A549 (cell line): ENCODE measurements around the gene KRT77. TPM values are rescaled to one million over a fixed set of nuclear protein-coding genes. Genes with fewer than 3 reads are reported as not detected.

Experiments
- ATAC-seq, 2 experiments: fragments of 200-7000 bp in 1 of 2; fragments of >200 bp in 1 of 2; cut with Nextera tagmentation in 1 of 2; cut with Tn5 transposase in 1 of 2; 3 replicates each; pipeline versions ENCODE4 v1.8.0 to v1.9.1; 2018 to 2020; ENCODE audit warnings: mild to moderate bottlenecking in 1 of 2, moderate library complexity in 1 of 2
- CTCF ChIA-PET: fragments of 300-600 bp; sonication (Branson Sonifier 250); formaldehyde crosslinking; extraction: SDS; loops from one replicate; lab custom pipeline; 2021; ENCODE audit warnings: antibody characterized with exemption, inconsistent platforms; lab: Yijun Ruan, JAX
- POLR2A ChIA-PET: fragments of 350-600 bp; formaldehyde crosslinking; extraction: SDS; loops from one replicate; lab custom pipeline; 2021; ENCODE audit warnings: antibody characterized with exemption, inconsistent platforms; lab: Yijun Ruan, JAX
- DNase-seq, 2 experiments: peaks; one replicate each; pipeline versions ENCODE4 v3.0.0 to v3.0.0-alpha.2; 2011 to 2016; ENCODE audit warnings: low read depth in 1 of 2, low spot score in 1 of 2
- FAIRE-seq: peaks from 2 replicates; lab custom pipeline; 2011; peaks lifted over from hg19 to GRCh38; lab: Jason Lieb, UNC
- H3K27ac ChIP-seq, 2 experiments: fragments of >200 bp; sonication (Bioruptor Twin); formaldehyde crosslinking; 3 replicates each; pipeline ENCODE4 v1.5.1; 2016 to 2017
- H3K4me1 ChIP-seq: fragments of >200 bp; sonication (Bioruptor Twin); formaldehyde crosslinking; 3 replicates; pipeline ENCODE4 v1.6.1; 2016
- H3K4me2 ChIP-seq: fragments of >200 bp; sonication (Bioruptor Twin); formaldehyde crosslinking; 3 replicates; pipeline ENCODE4 v1.6.1; 2016
- H3K4me3 ChIP-seq: fragments of >200 bp; sonication (Bioruptor Twin); formaldehyde crosslinking; 3 replicates; pipeline ENCODE4 v1.5.1; 2016
- H3K9me3 ChIP-seq: fragments of >200 bp; sonication (Bioruptor Twin); formaldehyde crosslinking; 3 replicates; pipeline ENCODE4 v1.6.1; 2016
- CBX2 ChIP-seq: fragments of 200-600 bp; sonication (generic); IDR thresholded peaks from 2 replicates; pipeline ENCODE4 v1.6.1; 2016; ENCODE audit warnings: low read depth, mild to moderate bottlenecking, borderline replicate concordance
- EHF ChIP-seq: fragments of 250-450 bp; sonication (Bioruptor Pico); IDR thresholded peaks from 2 replicates; pipeline ENCODE4 v1.5.0; 2020; ENCODE audit warnings: mild to moderate bottlenecking
- FOSB ChIP-seq: fragments of 250-450 bp; sonication (Bioruptor Pico); IDR thresholded peaks from 2 replicates; pipeline ENCODE4 v1.5.0; 2020; ENCODE audit warnings: mild to moderate bottlenecking, moderate library complexity
- FOSL2 ChIP-seq, 2 experiments: fragments of 450-650 bp in 1 of 2; fragments of >200 bp in 1 of 2; sonication (Bioruptor Twin) in 1 of 2; formaldehyde crosslinking; IDR thresholded peaks; 2 replicates each; pipeline versions ENCODE4 v1.5.0 to v1.6.1; 2016 to 2020; ENCODE audit warnings: mild to moderate bottlenecking in 1 of 2, moderate library complexity in 1 of 2
- GATA3 ChIP-seq: IDR thresholded peaks from 2 replicates; pipeline ENCODE4 v1.6.1; 2012; ENCODE audit warnings: borderline replicate concordance
- HDAC2 ChIP-seq: fragments of 200-600 bp; sonication (generic); IDR thresholded peaks from 2 replicates; pipeline ENCODE4 v1.6.1; 2016
- HES2 ChIP-seq: fragments of >200 bp; sonication (Bioruptor Twin); formaldehyde crosslinking; IDR thresholded peaks from 2 replicates; pipeline ENCODE4 v1.6.1; 2016
- HMGXB4 ChIP-seq: fragments of 250-450 bp; sonication (Bioruptor Pico); IDR thresholded peaks from 2 replicates; pipeline ENCODE4 v1.5.0; 2021; ENCODE audit warnings: mild to moderate bottlenecking, moderate library complexity, borderline replicate concordance
- HOXA7 ChIP-seq: fragments of 250-450 bp; sonication (Bioruptor Pico); IDR thresholded peaks from 2 replicates; pipeline ENCODE4 v1.5.0; 2020; ENCODE audit warnings: mild to moderate bottlenecking, moderate library complexity
- HOXB13 ChIP-seq: fragments of 250-450 bp; sonication (Bioruptor Pico); IDR thresholded peaks from 2 replicates; pipeline ENCODE4 v1.5.0; 2020; ENCODE audit warnings: low read depth, mild to moderate bottlenecking, moderate library complexity
- JUN ChIP-seq, 2 experiments: fragments of >200 bp; sonication (Bioruptor Twin); formaldehyde crosslinking; IDR thresholded peaks; 2 replicates in 1 of 2; 3 replicates in 1 of 2; pipeline ENCODE4 v1.6.1; 2016 to 2017
- JUNB ChIP-seq: fragments of >200 bp; sonication (Bioruptor Twin); formaldehyde crosslinking; IDR thresholded peaks from 2 replicates; pipeline ENCODE4 v1.6.1; 2016
- MYC ChIP-seq: IDR thresholded peaks from 2 replicates; pipeline ENCODE4 v1.6.1; 2012; ENCODE audit warnings: mild to moderate bottlenecking, inconsistent platforms, low read length, improper control_type of control experiment, borderline replicate concordance
- NPAS2 ChIP-seq: fragments of 250-450 bp; sonication (Bioruptor Pico); IDR thresholded peaks from 2 replicates; pipeline ENCODE4 v1.8.0; 2022; ENCODE audit warnings: mild to moderate bottlenecking, moderate library complexity, borderline replicate concordance
- PHF8 ChIP-seq: fragments of 200-600 bp; sonication (generic); IDR thresholded peaks from 2 replicates; pipeline ENCODE4 v1.6.1; 2016; ENCODE audit warnings: low read depth, mild to moderate bottlenecking, antibody characterized with exemption, moderate library complexity, borderline replicate concordance
- POLR2A ChIP-seq: IDR thresholded peaks from 2 replicates; pipeline ENCODE4 v1.6.1; 2012; ENCODE audit warnings: mild to moderate bottlenecking, low read length
- POLR2AphosphoS2 ChIP-seq: conservative IDR thresholded peaks from 2 replicates; pipeline ENCODE4 v1.6.1; 2012; ENCODE audit warnings: low read length, improper control_type of control experiment, inconsistent platforms
- RAD21 ChIP-seq, 2 experiments: fragments of >200 bp in 1 of 2; sonication (Bioruptor Twin) in 1 of 2; formaldehyde crosslinking in 1 of 2; IDR thresholded peaks in 1 of 2; conservative IDR thresholded peaks in 1 of 2; 2 replicates in 1 of 2; 3 replicates in 1 of 2; pipeline ENCODE4 v1.6.1; 2012 to 2018; ENCODE audit warnings: inconsistent platforms in 1 of 2
- RARB ChIP-seq: fragments of 250-450 bp; sonication (Bioruptor Pico); IDR thresholded peaks from 2 replicates; pipeline ENCODE4 v1.8.0; 2021; ENCODE audit warnings: mild to moderate bottlenecking, moderate library complexity
- REST ChIP-seq: fragments of 200-600 bp; sonication (generic); IDR thresholded peaks from 2 replicates; pipeline ENCODE4 v1.6.1; 2016; ENCODE audit warnings: antibody characterized with exemption, mild to moderate bottlenecking, moderate library complexity
- RFX5 ChIP-seq: fragments of 450-650 bp; IDR thresholded peaks from 2 replicates; pipeline ENCODE4 v1.7.1; 2014; ENCODE audit warnings: antibody characterized with exemption, mild to moderate bottlenecking, moderate library complexity
- SMC3 ChIP-seq: fragments of >200 bp; sonication (Bioruptor Twin); formaldehyde crosslinking; IDR thresholded peaks from 3 replicates; pipeline ENCODE4 v1.6.1; 2018; ENCODE audit warnings: inconsistent platforms
- SREBF2 ChIP-seq: fragments of 450-650 bp; IDR thresholded peaks from 2 replicates; pipeline ENCODE4 v1.6.1; 2014; ENCODE audit warnings: mild to moderate bottlenecking, moderate library complexity
- ZC3H11A ChIP-seq: fragments of 450-650 bp; IDR thresholded peaks from 2 replicates; pipeline ENCODE4 v1.6.1; 2014; ENCODE audit warnings: antibody characterized with exemption, mild to moderate bottlenecking
- ZFP36 ChIP-seq: fragments of 450-650 bp; IDR thresholded peaks from 2 replicates; pipeline ENCODE4 v1.6.1; 2014; ENCODE audit warnings: borderline replicate concordance; ENCODE audit not compliant: partially characterized antibody
- ZNF302 ChIP-seq: fragments of 250-450 bp; sonication (Bioruptor Pico); IDR thresholded peaks from 2 replicates; pipeline ENCODE4 v1.9.0; 2021; ENCODE audit warnings: inconsistent platforms, mild to moderate bottlenecking, moderate library complexity
- WGBS: methylation state at CpG from one replicate; pipeline ENCODE4 v1.1.6; 2017; ENCODE audit errors: missing lambda C conversion rate; 5-methylcytosine and 5-hydroxymethylcytosine counted together
- polyA plus RNA-seq, 4 experiments: library from polyadenylated mRNA; depleted of rRNA in 3 of 4; stranded (reverse); fragments of >200 nt; fragmentation: RNase III in 1 of 4; extraction: RNeasy Plus Mini Kit Qiagen cat#74134 plus additional on column Dnase treatment in 1 of 4; gene quantifications; 2 replicates in 3 of 4; 3 replicates in 1 of 4; pipeline ENCODE4 v1.2.3, GENCODE V29; 2011 to 2017

Gene KRT77
- polyA plus RNA-seq, 2 of the 4 experiments (the other 2 are of a cell fraction), result 0.03 TPM; not detected in 1

GRCh38 chr12:52689936-52690335 lies 13.4 kb downstream of the KRT77 start:
- 14% methylated on average over 1 of the region's 1 CpG for WGBS
- Histone ChIP-seq H3K4me1 (no peaks in the 10 kb centered on the region), H3K4me2 (no peak overlapping the region), H3K9me3 (no peaks in the 10 kb centered on the region), H3K4me3 (no peak overlapping the region), H3K27ac (no peak overlapping the region)
- FAIRE-seq (no peak), ATAC-seq (no peak), DNase-seq (no peak)
- ChIA-PET CTCF (interaction anchor here (0.9 to 1.6 kb wide), 3 partner anchors 143 to 179 kb away, joined by 3 to 9 read pairs (median 3); no protein-coding TSS in a partner anchor), POLR2A (no interaction called here)
- TF ChIP-seq HOXA7 (CRISPR knock-in tag) (no peak), GATA3 (no peak), RARB (no peak), SMC3 (no peak), HMGXB4 (CRISPR knock-in tag) (no peak), ZNF302 (no peak), RAD21 (conservative IDR thresholded peaks at IDR 0.05 in 1 of 2, IDR thresholded peaks at IDR 0.05 in 1 of 2) (no peak), EHF (CRISPR knock-in tag) (no peak), HES2 (no peak), FOSL2 (IDR thresholded peaks at IDR 0.05) (no peak), FOSL2 (CRISPR knock-in tag; IDR thresholded peaks at IDR 0.05) (no peak), ZC3H11A (no peak), CBX2 (no peak), JUNB (no peak)

- DNase-seq, result no peak
- TF ChIP-seq NPAS2 (CRISPR knock-in tag) (no peak), HOXA7 (CRISPR knock-in tag) (no peak), HDAC2 (no peak), HOXB13 (no peak), PHF8 (no peak), RFX5 (no peak), SREBF2 (no peak), POLR2AphosphoS2 (no peak), FOSB (no peak), EHF (CRISPR knock-in tag) (no peak)
- Histone ChIP-seq H3K4me1 (no peaks in the 10 kb centered on the region), H3K27ac (no peak overlapping the region), H3K4me2 (no peak overlapping the region), H3K9me3 (no peaks in the 10 kb centered on the region), H3K4me3 (no peak overlapping the region)
- FAIRE-seq, result no peak
- no peak for ATAC-seq
- ChIA-PET CTCF (interaction anchor here (1.6 kb wide), 1 partner anchor 180 kb away, joined by 3 read pairs; no protein-coding TSS in a partner anchor), POLR2A (no interaction called here)
Measured at GRCh38 chr12:52689239-52689638, 14.1 kb downstream of the KRT77 start.

- FAIRE-seq (no peak), DNase-seq (no peak), ATAC-seq (no peak)
- H3K27ac ChIP-seq, result no peak overlapping the region
- TF ChIP-seq RFX5, result no peak
- TF ChIP-seq RAD21 (conservative IDR thresholded peaks at IDR 0.05 in 1 of 2, IDR thresholded peaks at IDR 0.05 in 1 of 2), result no peak
- TF ChIP-seq GATA3, result no peak
- no peak for TF ChIP-seq CBX2
- TF ChIP-seq FOSL2 (IDR thresholded peaks at IDR 0.05), result no peak
- no peak for TF ChIP-seq FOSL2 (CRISPR knock-in tag; IDR thresholded peaks at IDR 0.05)
- TF ChIP-seq JUN (IDR thresholded peaks at IDR 0.05), result no peak
- no peak for TF ChIP-seq JUNB
- TF ChIP-seq PHF8, result no peak
- no peak for TF ChIP-seq REST
- no peak for TF ChIP-seq POLR2A
- no peak for TF ChIP-seq MYC
- no peak for TF ChIP-seq ZFP36
- H3K4me2 ChIP-seq, result no peak overlapping the region
- ChIA-PET CTCF (interaction anchor here (0.6 to 1.5 kb wide), 4 partner anchors 24 to 466 kb away, joined by 3 to 6 read pairs (median 3); no protein-coding TSS in a partner anchor), POLR2A (no interaction called here)
- no peaks in the 10 kb centered on the region for H3K4me1 ChIP-seq
- H3K4me3 ChIP-seq, result no peak overlapping the region
- 62% methylated on average over 2 of the region's 2 CpGs for WGBS
- no peaks in the 10 kb centered on the region for H3K9me3 ChIP-seq
Measured at GRCh38 chr12:52688481-52688880, 14.8 kb downstream of the KRT77 start.
